ENCODE measurements around the gene SULT2B1.

Gene SULT2B1

DNA sequence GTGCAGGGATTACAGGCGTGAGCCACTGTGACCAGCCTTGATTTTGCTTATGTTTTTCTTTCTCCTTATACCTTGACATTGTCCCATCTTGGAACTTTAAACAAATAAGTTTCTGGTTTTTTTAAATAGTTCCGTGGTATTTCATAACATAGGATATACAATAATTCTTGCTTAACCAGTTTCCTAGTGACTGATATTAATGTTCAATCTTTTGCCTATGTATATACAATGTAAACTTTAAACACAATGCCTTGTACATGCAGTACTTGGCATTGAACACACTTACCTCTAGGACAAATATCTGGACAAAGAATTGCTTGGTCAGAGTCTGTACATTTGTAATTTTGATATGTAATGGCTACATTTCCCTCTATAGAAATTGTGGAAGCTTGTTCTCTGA is 30.2 kb downstream of the SULT2B1 start:
- CTCF ChIA-PET = interaction anchor here (3.8 to 8.7 kb wide), 2 partner anchors 76 to 93 kb away, joined by 68 to 133 read pairs; no protein-coding TSS in a partner anchor
- TF ChIP-seq, protein P1, sequence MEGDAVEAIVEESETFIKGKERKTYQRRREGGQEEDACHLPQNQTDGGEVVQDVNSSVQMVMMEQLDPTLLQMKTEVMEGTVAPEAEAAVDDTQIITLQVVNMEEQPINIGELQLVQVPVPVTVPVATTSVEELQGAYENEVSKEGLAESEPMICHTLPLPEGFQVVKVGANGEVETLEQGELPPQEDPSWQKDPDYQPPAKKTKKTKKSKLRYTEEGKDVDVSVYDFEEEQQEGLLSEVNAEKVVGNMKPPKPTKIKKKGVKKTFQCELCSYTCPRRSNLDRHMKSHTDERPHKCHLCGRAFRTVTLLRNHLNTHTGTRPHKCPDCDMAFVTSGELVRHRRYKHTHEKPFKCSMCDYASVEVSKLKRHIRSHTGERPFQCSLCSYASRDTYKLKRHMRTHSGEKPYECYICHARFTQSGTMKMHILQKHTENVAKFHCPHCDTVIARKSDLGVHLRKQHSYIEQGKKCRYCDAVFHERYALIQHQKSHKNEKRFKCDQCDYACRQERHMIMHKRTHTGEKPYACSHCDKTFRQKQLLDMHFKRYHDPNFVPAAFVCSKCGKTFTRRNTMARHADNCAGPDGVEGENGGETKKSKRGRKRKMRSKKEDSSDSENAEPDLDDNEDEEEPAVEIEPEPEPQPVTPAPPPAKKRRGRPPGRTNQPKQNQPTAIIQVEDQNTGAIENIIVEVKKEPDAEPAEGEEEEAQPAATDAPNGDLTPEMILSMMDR (IDR thresholded peaks at IDR 0.05; ENCODE audit: control extremely low read depth, extremely low read depth, low read depth, missing control alignments) = no peak

DNA sequence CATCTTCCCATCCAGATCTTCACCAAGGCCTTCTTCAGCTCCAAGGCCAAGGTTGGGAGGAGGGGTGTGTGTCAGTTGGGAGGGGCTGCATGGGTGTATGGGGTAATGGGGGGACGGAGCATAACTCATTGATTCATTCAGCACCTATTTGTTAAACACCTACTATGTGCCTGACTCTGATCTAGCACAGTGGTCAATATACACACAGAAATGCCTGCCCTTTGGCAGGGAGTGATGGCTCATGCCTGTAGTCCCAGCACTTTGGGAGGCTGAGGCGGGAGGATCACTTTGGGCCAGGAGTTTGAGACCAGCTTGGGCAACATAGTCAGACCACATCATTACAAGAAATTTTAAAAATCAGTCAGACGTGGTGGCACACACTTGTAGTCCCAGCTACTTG is 35.4 kb downstream of the SULT2B1 start:
- POLR2A ChIA-PET = interaction anchor here (0.6 kb wide), 1 partner anchor 832 kb away, joined by 7 read pairs; no protein-coding TSS in a partner anchor
- TF ChIP-seq, protein P1 (IDR thresholded peaks at IDR 0.05; ENCODE audit: control extremely low read depth, extremely low read depth, low read depth, missing control alignments) = no peak
- CTCF ChIA-PET = interaction anchor here (0.7 to 8.7 kb wide), 10 partner anchors 20 to 279 kb away, joined by 3 to 133 read pairs (median 5); partner anchors contain the start of genes KDELR1, SPACA4, SYNGR4 and TMEM143
- no peak for DNase-seq (ENCODE audit: extremely low spot score)

More for the DNA sequence above, 30.2 kb downstream of the SULT2B1 start:
- POLR2A ChIA-PET = no interaction called here
- no peak for DNase-seq (ENCODE audit: extremely low spot score)

DNA sequence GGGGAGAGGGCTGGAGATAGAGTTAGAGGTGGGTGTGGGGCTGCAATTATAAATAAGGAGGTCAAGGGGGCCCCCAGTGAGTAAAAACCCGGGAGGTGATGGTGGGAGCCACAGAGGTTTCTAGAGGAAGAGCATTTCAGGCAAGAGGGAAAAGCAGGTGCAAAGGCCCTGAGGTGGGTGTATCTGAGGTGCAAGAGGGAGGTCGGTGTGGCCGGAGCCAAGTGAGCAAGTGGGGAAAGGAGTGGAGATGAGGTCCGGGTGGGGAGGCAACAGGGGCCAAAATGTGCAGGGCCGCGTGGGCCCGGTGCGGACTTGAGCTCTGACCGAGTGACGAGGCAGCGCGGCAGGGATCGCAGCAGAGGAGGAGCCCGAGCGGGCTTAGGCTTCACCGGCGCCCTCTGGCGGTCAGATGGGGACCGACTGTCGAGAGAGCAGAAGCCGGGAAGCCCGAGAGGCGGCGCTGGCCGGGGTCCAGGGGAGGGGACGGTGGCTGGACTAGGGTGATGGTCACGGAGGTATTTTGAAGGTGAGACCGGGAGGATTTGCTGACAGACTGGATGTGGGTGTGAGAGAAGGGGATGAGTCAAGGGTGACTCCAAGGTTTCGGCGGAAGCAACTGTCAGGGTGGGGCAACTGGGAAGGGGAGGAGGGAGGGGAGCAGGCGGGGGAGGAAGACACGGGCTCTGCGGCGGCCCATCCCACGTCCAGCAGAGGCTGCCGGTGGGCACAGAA is 36.9 kb downstream of the SULT2B1 start:
- CTCF ChIA-PET = interaction anchor here (0.6 to 8.7 kb wide), 29 partner anchors 9 to 322 kb away, joined by 3 to 133 read pairs (median 4); partner anchors contain the start of genes FAM83E, KDELR1, SPACA4 and SULT2B1
- TF ChIP-seq, protein P1 (IDR thresholded peaks at IDR 0.05; ENCODE audit: control extremely low read depth, extremely low read depth, low read depth, missing control alignments) = peak; percentile 98
- DNase-seq (ENCODE audit: extremely low spot score) = peak; percentile 91
- POLR2A ChIA-PET = interaction anchor here (1.0 kb wide), 1 partner anchor 30 kb away, joined by 4 read pairs; the partner anchor contains the start of genes RPL18 and SPHK2

DNA sequence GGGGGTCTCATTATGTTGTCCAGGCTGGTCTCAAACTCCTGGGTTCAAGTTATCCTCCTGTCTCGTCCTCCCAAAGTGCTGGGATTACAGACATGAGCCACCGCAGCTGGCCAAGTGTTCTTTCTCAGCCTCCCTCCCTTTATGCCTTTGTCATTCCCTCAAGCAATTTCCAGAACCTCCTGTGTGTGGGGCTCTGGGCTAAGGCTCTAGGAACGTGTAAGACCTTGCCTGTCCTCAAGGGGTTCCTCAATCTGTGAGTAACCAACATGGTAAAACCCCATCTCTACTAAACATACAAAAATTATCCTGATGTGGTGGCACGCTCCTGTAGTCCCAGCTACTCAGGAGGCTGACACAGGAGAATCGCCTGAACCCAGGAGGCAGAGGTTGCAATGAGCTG is 39.0 kb downstream of the SULT2B1 start:
- DNase-seq (ENCODE audit: extremely low spot score) = no peak
- ChIA-PET CTCF (interaction anchor here (1.0 to 8.7 kb wide), 4 partner anchors 16 to 324 kb away, joined by 3 to 133 read pairs (median 38); partner anchors contain the start of gene SPACA4), POLR2A (no interaction called here)
- TF ChIP-seq, protein P1 (IDR thresholded peaks at IDR 0.05; ENCODE audit: control extremely low read depth, extremely low read depth, low read depth, missing control alignments) = no peak

DNA sequence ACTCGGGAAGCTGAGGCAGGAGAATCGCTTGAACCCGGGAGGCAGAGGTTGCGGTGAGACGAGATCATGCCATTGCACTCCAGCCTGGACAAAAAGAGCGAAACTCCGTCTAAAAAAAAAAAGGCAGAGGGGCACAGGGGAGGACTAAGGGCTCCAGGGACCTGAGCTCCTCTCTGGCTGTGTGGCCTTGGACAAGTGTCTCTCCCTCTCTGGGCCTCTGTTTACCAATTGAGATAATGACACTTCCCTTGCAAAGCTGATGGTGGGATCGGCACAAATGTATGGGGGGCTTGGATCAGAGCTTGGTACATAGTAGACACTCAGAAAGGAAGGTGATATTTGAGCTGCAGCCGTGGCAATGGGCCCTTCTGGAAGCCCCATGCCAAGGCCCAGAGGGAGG is 43.2 kb downstream of the SULT2B1 start:
- ChIA-PET CTCF (interaction anchor here (0.9 to 4.4 kb wide), 2 partner anchors 11 to 14 kb away, joined by 4 to 18 read pairs; no protein-coding TSS in a partner anchor), POLR2A (no interaction called here)
- TF ChIP-seq, protein P1 (IDR thresholded peaks at IDR 0.05; ENCODE audit: control extremely low read depth, extremely low read depth, low read depth, missing control alignments) = no peak
- DNase-seq (ENCODE audit: extremely low spot score) = no peak

DNA sequence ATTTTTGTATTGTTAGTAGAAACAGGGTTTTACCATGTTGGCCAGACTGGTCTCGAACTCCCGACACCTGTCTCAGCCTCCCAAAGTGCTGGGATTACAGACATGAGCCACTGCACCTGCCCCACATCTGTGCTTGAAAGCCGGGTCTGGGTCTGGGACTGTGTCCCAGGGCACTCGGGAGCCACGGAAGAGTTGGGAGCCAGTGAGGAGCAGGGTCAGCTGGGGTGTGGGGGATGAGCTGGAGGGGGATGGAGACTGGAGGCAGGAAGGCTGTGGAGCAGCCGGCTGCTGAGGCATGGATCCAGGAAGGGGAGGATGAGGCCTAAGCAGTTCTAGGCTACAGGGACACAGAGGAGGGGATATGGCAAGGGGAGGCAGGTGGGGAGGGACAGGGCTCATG is 43.9 kb downstream of the SULT2B1 start:
- no peak for DNase-seq (ENCODE audit: extremely low spot score)
- TF ChIP-seq, protein P1 (IDR thresholded peaks at IDR 0.05; ENCODE audit: control extremely low read depth, extremely low read depth, low read depth, missing control alignments) = no peak
- ChIA-PET POLR2A (no interaction called here), CTCF (interaction anchor here (0.9 to 4.4 kb wide), 2 partner anchors 12 to 13 kb away, joined by 4 to 18 read pairs; no protein-coding TSS in a partner anchor)
